GM12878 (cell line): ENCODE results near the gene HACE1.

Source experiments
- EP300 ChIP-seq, 2 experiments: fragments of 150-350 bp in 1 of 2; IDR thresholded peaks; 2 replicates each; pipeline ENCODE4 v1.6.1; 2011 to 2012; ENCODE audit warnings: low read depth in 2 of 2, low read length in 2 of 2, borderline replicate concordance in 1 of 2, improper control_type of control experiment in 1 of 2, inconsistent platforms in 1 of 2; ENCODE audit not compliant: control insufficient read depth in 1 of 2
- POLR2A ChIP-seq: IDR thresholded peaks from 2 replicates; pipeline ENCODE4 v1.6.1; 2011; ENCODE audit warnings: low read depth, mild to moderate bottlenecking, low read length
- POLR2AphosphoS5 ChIP-seq: IDR thresholded peaks from 2 replicates; pipeline ENCODE4 v1.6.1; 2011; ENCODE audit warnings: mild to moderate bottlenecking, low read length, inconsistent platforms
- TARDBP ChIP-seq: IDR thresholded peaks from 2 replicates; pipeline ENCODE4 v1.6.1; 2016; ENCODE audit warnings: borderline replicate concordance
- ZSCAN29 ChIP-seq: fragments of 450-650 bp; IDR thresholded peaks from 2 replicates; pipeline ENCODE4 v1.6.1; 2017; ENCODE audit warnings: mild to moderate bottlenecking, moderate library complexity
- TF ChIP-seq, protein P1 (sequence below): IDR thresholded peaks from 2 replicates; pipeline ENCODE4 v1.6.1; 2011; ENCODE audit warnings: borderline replicate concordance, low read depth, mild to moderate bottlenecking, moderate library complexity, low read length; ENCODE audit not compliant: insufficient read depth, poor library complexity, severe bottlenecking

- TF ChIP-seq POLR2AphosphoS5 (no peak), EP300 (IDR thresholded peaks at IDR 0.05; ENCODE audit: borderline replicate concordance in 1 of 2, control insufficient read depth in 1 of 2, low read depth in 2 of 2, low read length in 2 of 2) (no peak), POLR2A (no peak), ZSCAN29 (no peak), TARDBP (no peak)
- TF ChIP-seq, protein P1, sequence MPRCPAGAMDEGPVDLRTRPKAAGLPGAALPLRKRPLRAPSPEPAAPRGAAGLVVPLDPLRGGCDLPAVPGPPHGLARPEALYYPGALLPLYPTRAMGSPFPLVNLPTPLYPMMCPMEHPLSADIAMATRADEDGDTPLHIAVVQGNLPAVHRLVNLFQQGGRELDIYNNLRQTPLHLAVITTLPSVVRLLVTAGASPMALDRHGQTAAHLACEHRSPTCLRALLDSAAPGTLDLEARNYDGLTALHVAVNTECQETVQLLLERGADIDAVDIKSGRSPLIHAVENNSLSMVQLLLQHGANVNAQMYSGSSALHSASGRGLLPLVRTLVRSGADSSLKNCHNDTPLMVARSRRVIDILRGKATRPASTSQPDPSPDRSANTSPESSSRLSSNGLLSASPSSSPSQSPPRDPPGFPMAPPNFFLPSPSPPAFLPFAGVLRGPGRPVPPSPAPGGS: no peak
Observed at GRCh38 chr6:104710543-104711335, 149.0 kb downstream of the HACE1 start.
